CD14-positive monocyte (primary cell): ENCODE data around the gene DENND6B. TPM values are rescaled to one million over a fixed set of nuclear protein-coding genes. Genes with fewer than 3 reads are reported as not detected.
A peak's percentile ranks its signal among the peaks of the same experiment; 100 is the strongest.

ENCODE experiments used
- DNase-seq, 3 donors: peaks; one replicate each; pipeline ENCODE4 v3.0.0-alpha.2; 2011 to 2022
- H2AFZ ChIP-seq: 2 replicates; pipeline ENCODE4 v1.6.0; 2012; ENCODE audit warnings: mild to moderate bottlenecking, low read depth, low read length, inconsistent platforms; ENCODE audit not compliant: insufficient read depth, poor library complexity, severe bottlenecking
- H3K27ac ChIP-seq, 2 donors: 1 replicate in 1 of 2; 2 replicates in 1 of 2; pipeline ENCODE4 v1.5.1; 2012 to 2013; ENCODE audit warnings: low read length in 2 of 2, control low read depth in 1 of 2, inconsistent platforms in 1 of 2, low read depth in 1 of 2, mild to moderate bottlenecking in 1 of 2
- H3K27me3 ChIP-seq, 2 donors: one replicate each; pipeline versions ENCODE4 v1.6.0 to v1.6.1; 2011 to 2013; ENCODE audit warnings: low read length in 2 of 2; ENCODE audit not compliant: control insufficient read depth in 2 of 2, insufficient read depth in 2 of 2
- H3K36me3 ChIP-seq, 2 donors: replicated peaks in 1 of 2; 1 replicate in 1 of 2; 2 replicates in 1 of 2; pipeline versions ENCODE4 v1.5.1 to v1.6.1; 2012 to 2013; ENCODE audit warnings: low read length in 2 of 2, control low read depth in 1 of 2, inconsistent platforms in 1 of 2, mild to moderate bottlenecking in 1 of 2; ENCODE audit not compliant: insufficient read depth in 2 of 2, control insufficient read depth in 1 of 2
- H3K4me1 ChIP-seq, 2 donors: 1 replicate in 1 of 2; 2 replicates in 1 of 2; pipeline versions ENCODE4 v1.5.1 to v1.6.1; 2012 to 2013; ENCODE audit warnings: low read length in 2 of 2, control low read depth in 1 of 2, inconsistent platforms in 1 of 2, mild to moderate bottlenecking in 1 of 2, moderate library complexity in 1 of 2; ENCODE audit not compliant: insufficient read depth in 2 of 2, control insufficient read depth in 1 of 2
- H3K4me2 ChIP-seq: replicated peaks from 2 replicates; pipeline ENCODE3; 2012; ENCODE audit warnings: low read length, moderate library complexity, mild to moderate bottlenecking; ENCODE audit not compliant: poor library complexity, severe bottlenecking; ENCODE audit errors: extremely low read depth
- H3K4me3 ChIP-seq, 3 experiments: fragments of 200-600 bp in 1 of 3; sonication (generic) in 1 of 3; replicated peaks in 1 of 3; 1 replicate in 2 of 3; 2 replicates in 1 of 3; pipeline ENCODE4 v1.5.1; 2011 to 2013; ENCODE audit warnings: low read length in 3 of 3, mild to moderate bottlenecking in 3 of 3, control low read depth in 2 of 3, low read depth in 2 of 3, inconsistent platforms in 1 of 3, moderate library complexity in 1 of 3
- H3K79me2 ChIP-seq: 2 replicates; pipeline ENCODE4 v1.6.0; 2012; ENCODE audit warnings: mild to moderate bottlenecking, control low read depth, inconsistent platforms, low read length, moderate library complexity; ENCODE audit not compliant: insufficient read depth
- H3K9ac ChIP-seq: 2 replicates; pipeline ENCODE4 v1.6.0; 2017; ENCODE audit warnings: low read length, mild to moderate bottlenecking; ENCODE audit not compliant: insufficient read depth, poor library complexity, severe bottlenecking
- H3K9me3 ChIP-seq, 2 donors: replicated peaks in 1 of 2; 1 replicate in 1 of 2; 2 replicates in 1 of 2; pipeline versions ENCODE4 v1.5.1 to v1.6.1; 2012 to 2013; ENCODE audit warnings: low read length in 2 of 2, control low read depth in 1 of 2; ENCODE audit not compliant: control insufficient read depth in 1 of 2, insufficient read depth in 1 of 2
- H4K20me1 ChIP-seq: 2 replicates; pipeline ENCODE4 v1.6.0; 2012; ENCODE audit warnings: mild to moderate bottlenecking, low read length, control low read depth, moderate library complexity; ENCODE audit not compliant: insufficient read depth
- H3K27ac Mint-ChIP-seq, 7 donors: one replicate each; pipeline ENCODE4 v1.8.0; 2020; ENCODE audit warnings: mild to moderate bottlenecking in 7 of 7, mixed read lengths in 7 of 7, moderate library complexity in 6 of 7, inconsistent platforms in 2 of 7
- H3K27me3 Mint-ChIP-seq, 3 donors: one replicate each; pipeline ENCODE4 v1.8.0; 2021 to 2022; ENCODE audit warnings: low read depth in 3 of 3, mild to moderate bottlenecking in 3 of 3, mixed read lengths in 3 of 3, moderate library complexity in 3 of 3, inconsistent platforms in 1 of 3
- H3K36me3 Mint-ChIP-seq, 2 donors: one replicate each; pipeline ENCODE4 v1.8.0; 2020; ENCODE audit warnings: mixed read lengths in 2 of 2, inconsistent platforms in 1 of 2, mild to moderate bottlenecking in 1 of 2
- H3K4me1 Mint-ChIP-seq: one replicate; pipeline ENCODE4 v1.8.0; 2020; ENCODE audit warnings: mild to moderate bottlenecking, mixed read lengths
- H3K4me3 Mint-ChIP-seq, 2 donors: one replicate each; pipeline ENCODE4 v1.8.0; 2020; ENCODE audit warnings: mild to moderate bottlenecking in 2 of 2, mixed read lengths in 2 of 2, moderate library complexity in 1 of 2
- H3K9me3 Mint-ChIP-seq, 7 donors: one replicate each; pipeline ENCODE4 v1.8.0; 2020 to 2022; ENCODE audit warnings: mixed read lengths in 7 of 7, mild to moderate bottlenecking in 6 of 7, moderate library complexity in 6 of 7, inconsistent platforms in 2 of 7
- WGBS: methylation state at CpG from one replicate; pipeline ENCODE4 v1.1.5; 2013; ENCODE audit warnings: missing lambda C conversion rate; ENCODE audit not compliant: insufficient coverage; 5-methylcytosine and 5-hydroxymethylcytosine counted together
- intact Hi-C, 2 donors: fragments of 100-400 bp; cut with micrococcal nuclease; formaldehyde crosslinking; loops; one replicate each; pipeline versions ENCODE4 v1.15.0 to v1.15.1; 2023
- polyA plus RNA-seq, 3 donors: library from polyadenylated mRNA; depleted of rRNA in 1 of 3; unstranded in 2 of 3; stranded (reverse) in 1 of 3; fragments of 300-500 nt in 2 of 3; fragments of >200 nt in 1 of 3; fragmentation: Illumina TruSeq in 2 of 3; gene quantifications; 1 replicate in 2 of 3; 2 replicates in 1 of 3; pipeline ENCODE4 v1.2.3, GENCODE V29; 2012 to 2021
- TF ChIP-seq, protein P1 (sequence below): fragments of 200-600 bp; IDR thresholded peaks from one replicate; pipeline ENCODE4 v1.8.0; 2022; ENCODE audit warnings: antibody characterized with exemption, mild to moderate bottlenecking

The DENND6B gene
- polyA plus RNA-seq, 3 donors = 1.7 to 10.6 (median 2.1) TPM

GRCh38 chr22:50300620-50301257 is 26.1 kb downstream of the DENND6B start:
- 89% methylated on average over 14 of the region's 14 CpGs for WGBS
- intact Hi-C loops = loop anchor here (1.0 to 10.0 kb wide), 3 partner anchors 8 to 336 kb away; partner anchors contain the start of genes PIM3 (in 1 of the 2) and TYMP (in 1 of the 2)
- no peak overlapping the region for H2AFZ ChIP-seq
- H3K27me3 ChIP-seq = no peaks in the 10 kb centered on the region
- peak overlapping the region in 4 of 7 donors; percentile 41 to 100 (median 84) for H3K27ac Mint-ChIP-seq
- no peaks in the 10 kb centered on the region for H3K9me3 ChIP-seq
- H3K4me3 Mint-ChIP-seq = peak overlapping the region; percentile 96
- peaks cover 0 to 2% (median 0%) of the 10 kb centered on the region in 7 donors for H3K9me3 Mint-ChIP-seq
- peaks cover 8 to 33% of the 10 kb centered on the region in 2 donors for H3K36me3 Mint-ChIP-seq
- H4K20me1 ChIP-seq = peaks cover 92% of the 10 kb centered on the region
- peaks cover 0 to 1% (median 0%) of the 10 kb centered on the region in 3 donors for H3K27me3 Mint-ChIP-seq
- H3K9ac ChIP-seq = peak overlapping the region; percentile 94
- peaks cover 67 to 91% of the 10 kb centered on the region in 2 donors for H3K4me1 ChIP-seq
- peaks cover 7 to 16% of the 10 kb centered on the region in 2 donors for H3K36me3 ChIP-seq
- peak overlapping the region; percentile 18 to 100 (median 43) for H3K4me3 ChIP-seq
- H3K4me2 ChIP-seq = peak overlapping the region; percentile 93
- H3K27ac ChIP-seq = peak overlapping the region in 1 of 2 donors; percentile 100
- no peak for DNase-seq
- H3K79me2 ChIP-seq = peaks cover 98% of the 10 kb centered on the region
- peaks cover 64% of the 10 kb centered on the region for H3K4me1 Mint-ChIP-seq
- TF ChIP-seq, protein P1, sequence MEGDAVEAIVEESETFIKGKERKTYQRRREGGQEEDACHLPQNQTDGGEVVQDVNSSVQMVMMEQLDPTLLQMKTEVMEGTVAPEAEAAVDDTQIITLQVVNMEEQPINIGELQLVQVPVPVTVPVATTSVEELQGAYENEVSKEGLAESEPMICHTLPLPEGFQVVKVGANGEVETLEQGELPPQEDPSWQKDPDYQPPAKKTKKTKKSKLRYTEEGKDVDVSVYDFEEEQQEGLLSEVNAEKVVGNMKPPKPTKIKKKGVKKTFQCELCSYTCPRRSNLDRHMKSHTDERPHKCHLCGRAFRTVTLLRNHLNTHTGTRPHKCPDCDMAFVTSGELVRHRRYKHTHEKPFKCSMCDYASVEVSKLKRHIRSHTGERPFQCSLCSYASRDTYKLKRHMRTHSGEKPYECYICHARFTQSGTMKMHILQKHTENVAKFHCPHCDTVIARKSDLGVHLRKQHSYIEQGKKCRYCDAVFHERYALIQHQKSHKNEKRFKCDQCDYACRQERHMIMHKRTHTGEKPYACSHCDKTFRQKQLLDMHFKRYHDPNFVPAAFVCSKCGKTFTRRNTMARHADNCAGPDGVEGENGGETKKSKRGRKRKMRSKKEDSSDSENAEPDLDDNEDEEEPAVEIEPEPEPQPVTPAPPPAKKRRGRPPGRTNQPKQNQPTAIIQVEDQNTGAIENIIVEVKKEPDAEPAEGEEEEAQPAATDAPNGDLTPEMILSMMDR = no peak

DNA sequence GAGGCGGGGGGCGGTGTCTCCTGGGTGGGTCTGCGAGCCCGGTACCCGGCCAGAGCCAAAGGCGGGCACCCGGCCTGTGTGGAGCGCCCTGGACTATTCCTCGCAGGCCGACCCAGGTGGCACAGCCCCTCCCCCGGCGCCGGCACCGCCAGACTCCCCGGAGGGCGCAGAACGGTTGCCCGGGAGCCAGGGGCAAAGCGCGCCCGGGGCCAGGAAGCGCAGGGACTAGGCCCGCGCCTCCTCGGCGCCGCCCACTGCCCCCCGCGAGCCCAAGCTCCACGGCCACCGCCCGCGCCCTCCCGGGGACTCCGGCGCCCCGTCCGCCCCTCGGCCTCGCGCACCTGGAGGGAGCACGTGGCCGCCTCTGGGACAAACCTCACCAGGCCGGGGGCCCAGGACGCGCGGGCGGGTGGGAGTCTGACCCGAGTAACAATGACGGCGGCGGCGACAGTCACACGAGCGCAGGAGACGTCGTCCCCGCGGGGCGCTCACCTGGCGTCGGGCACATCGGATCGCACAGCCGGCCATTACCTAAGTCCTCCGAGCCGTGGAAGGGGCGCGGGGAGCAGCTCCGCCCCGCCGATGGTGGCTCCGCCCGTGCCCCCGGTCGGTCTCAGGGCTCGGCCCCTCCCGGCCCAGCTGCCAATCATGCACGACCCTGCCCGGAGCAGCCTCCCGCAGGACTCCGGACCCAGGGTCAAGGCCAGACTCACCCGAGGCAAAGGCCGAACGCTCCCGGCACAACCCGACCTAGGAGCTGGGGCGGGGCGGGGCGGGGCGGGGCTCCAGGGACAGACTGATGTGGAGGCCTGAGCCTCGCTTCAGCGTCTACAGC is 26.8 kb downstream of the DENND6B start:
- Mint-ChIP-seq H3K4me3 (peak overlapping the region; percentile 59 to 96), H3K9me3 (peaks cover 0 to 2% (median 0%) of the 10 kb centered on the region in 7 donors), H3K4me1 (peaks cover 67% of the 10 kb centered on the region), H3K27me3 (peaks cover 0 to 1% (median 0%) of the 10 kb centered on the region in 3 donors), H3K27ac (no peak overlapping the region), H3K36me3 (peaks cover 15 to 40% of the 10 kb centered on the region in 2 donors)
- Histone ChIP-seq H3K27ac (no peak overlapping the region), H2AFZ (no peak overlapping the region), H3K4me3 (peak overlapping the region; percentile 14 to 100 (median 18)), H3K9ac (peak overlapping the region; percentile 94), H3K27me3 (no peaks in the 10 kb centered on the region), H3K79me2 (peaks cover 98% of the 10 kb centered on the region), H3K4me1 (peaks cover 63 to 91% of the 10 kb centered on the region in 2 donors), H4K20me1 (peaks cover 92% of the 10 kb centered on the region), H3K9me3 (no peaks in the 10 kb centered on the region), H3K4me2 (peak overlapping the region; percentile 93), H3K36me3 (peaks cover 13 to 17% of the 10 kb centered on the region in 2 donors)
- 38% methylated on average over 91 of the region's 93 CpGs for WGBS
- intact Hi-C loops = loop anchor here in 1 of 2 donors (5.0 to 10.0 kb wide), 2 partner anchors 232 to 335 kb away; partner anchors contain the start of genes PIM3 and TYMP
- TF ChIP-seq, protein P1 = no peak
- no peak for DNase-seq
